K562 (cell line): ENCODE measurements around the gene RBM26. TPM values are rescaled to one million over a fixed set of nuclear protein-coding genes. Genes with fewer than 3 reads are reported as not detected.

Experiments used
- ATAC-seq: fragments of 200-7000 bp; cut with Tn5 transposase; 3 replicates; pipeline ENCODE4 v1.9.1; 2020; ENCODE audit warnings: moderate library complexity
- BruUV-seq: library from RNA; stranded (reverse); fragments of 400-500 nt; replicated peaks from 2 replicates; lab custom pipeline; 2021; lab: Mats Ljungman, UMichigan
- CTCF ChIA-PET: fragments of 300-600 bp; formaldehyde crosslinking; extraction: SDS; loops from one replicate; lab custom pipeline; 2021; ENCODE audit warnings: low intra/inter-chr PET ratio; lab: Yijun Ruan, JAX
- POLR2A ChIA-PET: fragments of 300-600, 350-650 bp; sonication (Branson Sonifier 250); formaldehyde crosslinking; extraction: SDS; loops from one replicate; lab custom pipeline; 2021; ENCODE audit warnings: antibody characterized with exemption, inconsistent platforms; lab: Yijun Ruan, JAX
- DNase-seq, 4 experiments: peaks; one replicate each; pipeline versions ENCODE4 v3.0.0 to v3.0.0-alpha.2; 2011 to 2018; ENCODE audit warnings: low spot score in 3 of 4, mixed read lengths in 3 of 4; ENCODE audit errors: extremely low read depth in 1 of 4
- FAIRE-seq: peaks from 2 replicates; lab custom pipeline; 2011; peaks lifted over from hg19 to GRCh38; lab: Jason Lieb, UNC
- H2AFZ ChIP-seq: 2 replicates; pipeline ENCODE4 v1.6.0; 2011; ENCODE audit warnings: low read depth, low read length, control low read depth, inconsistent platforms
- H3K27ac ChIP-seq: fragments of 200-600 bp; 3 replicates; pipeline ENCODE4 v1.8.0; 2011; ENCODE audit warnings: low read depth, mild to moderate bottlenecking, control low read depth, inconsistent platforms, low read length, moderate library complexity, mixed read lengths; ENCODE audit errors: extremely low read depth
- H3K27me3 ChIP-seq, 2 experiments: fragments of 300-600 bp in 1 of 2; 2 replicates in 1 of 2; 3 replicates in 1 of 2; pipeline versions ENCODE4 v1.6.0 to v1.8.0; 2011; ENCODE audit warnings: inconsistent platforms in 2 of 2, low read length in 2 of 2, mild to moderate bottlenecking in 1 of 2, mixed read lengths in 1 of 2, moderate library complexity in 1 of 2; ENCODE audit not compliant: control insufficient read depth in 2 of 2, insufficient read depth in 2 of 2
- H3K36me3 ChIP-seq: fragments of 300-600 bp; 3 replicates; pipeline ENCODE4 v1.8.0; 2011; ENCODE audit warnings: mild to moderate bottlenecking, low read length, inconsistent platforms; ENCODE audit not compliant: control insufficient read depth, insufficient read depth
- H3K4me1 ChIP-seq, 2 experiments: fragments of 200-600 bp in 1 of 2; replicated peaks in 1 of 2; 2 replicates in 1 of 2; 3 replicates in 1 of 2; pipeline versions ENCODE4 v1.5.1 to v1.8.0; 2011; ENCODE audit warnings: inconsistent platforms in 2 of 2, low read length in 2 of 2, mild to moderate bottlenecking in 1 of 2, mixed read lengths in 1 of 2, moderate library complexity in 1 of 2; ENCODE audit not compliant: control insufficient read depth in 2 of 2, insufficient read depth in 2 of 2
- H3K4me2 ChIP-seq: 2 replicates; pipeline ENCODE4 v1.6.1; 2011; ENCODE audit warnings: low read length, control low read depth, inconsistent platforms, mixed read lengths; ENCODE audit not compliant: insufficient read depth
- H3K4me3 ChIP-seq: fragments of 200-600 bp; sonication (generic), shearing (Covaris generic); 2 replicates; pipeline ENCODE4 v1.5.1; 2016; ENCODE audit warnings: control low read depth, inconsistent platforms
- H3K79me2 ChIP-seq: fragments of 200-600 bp; 3 replicates; pipeline ENCODE4 v1.8.0; 2011; ENCODE audit warnings: low read length, inconsistent platforms; ENCODE audit not compliant: control insufficient read depth, insufficient read depth
- H3K9ac ChIP-seq, 2 experiments: 2 replicates each; pipeline versions ENCODE4 v1.6.0 to v1.6.1; 2011; ENCODE audit warnings: low read depth in 2 of 2, low read length in 2 of 2, control low read depth in 1 of 2, inconsistent platforms in 1 of 2, mild to moderate bottlenecking in 1 of 2, mixed read lengths in 1 of 2; ENCODE audit not compliant: insufficient read depth in 1 of 2
- H3K9me1 ChIP-seq: one replicate; pipeline ENCODE4 v1.6.0; 2011; ENCODE audit warnings: inconsistent platforms, mild to moderate bottlenecking, low read length, moderate library complexity; ENCODE audit not compliant: control insufficient read depth, insufficient read depth
- H3K9me3 ChIP-seq: replicated peaks from 2 replicates; pipeline ENCODE4 v1.5.1; 2011; ENCODE audit warnings: low read depth, low read length, inconsistent platforms; ENCODE audit not compliant: control insufficient read depth, insufficient read depth
- H4K20me1 ChIP-seq: replicated peaks from 2 replicates; pipeline ENCODE4 v1.6.1; 2011; ENCODE audit warnings: low read length, inconsistent platforms, mixed read lengths; ENCODE audit not compliant: control insufficient read depth, insufficient read depth
- CC2D1A ChIP-seq: fragments of 450-650 bp; IDR thresholded peaks from 2 replicates; pipeline ENCODE4 v1.6.1; 2017; ENCODE audit warnings: mild to moderate bottlenecking
- RFX1 ChIP-seq: fragments of 450-650 bp; IDR thresholded peaks from 2 replicates; pipeline ENCODE4 v1.6.1; 2016; ENCODE audit warnings: mild to moderate bottlenecking, moderate library complexity
- SMARCE1 ChIP-seq: fragments of 450-650 bp; IDR thresholded peaks from 2 replicates; pipeline ENCODE4 v1.7.1; 2016; ENCODE audit warnings: mild to moderate bottlenecking
- ZNF239 ChIP-seq: fragments of 250-450 bp; sonication (Bioruptor Pico); IDR thresholded peaks from 2 replicates; pipeline ENCODE4 v1.4.0; 2020; ENCODE audit warnings: mild to moderate bottlenecking
- ZNF318 ChIP-seq, 2 experiments: fragments of 450-650 bp; IDR thresholded peaks; 2 replicates each; pipeline ENCODE4 v1.6.1; 2016; ENCODE audit warnings: mild to moderate bottlenecking in 2 of 2, borderline replicate concordance in 1 of 2, low read depth in 1 of 2, moderate library complexity in 1 of 2
- ZNF507 ChIP-seq: conservative IDR thresholded peaks from 2 replicates; pipeline ENCODE4 v1.6.1; 2017; ENCODE audit warnings: missing genetic modification characterization, missing compliant biosample characterization
- ZNF57 ChIP-seq: fragments of 450-650 bp; formaldehyde crosslinking; IDR thresholded peaks from 2 replicates; pipeline ENCODE4 v1.4.0; 2020; ENCODE audit warnings: mild to moderate bottlenecking, moderate library complexity
- WGBS: fragments of 100-300 bp; shearing (Covaris generic); methylation state at CpG from one replicate; pipeline ENCODE4 v1.1.6; 2016; ENCODE audit warnings: low coverage, mixed read lengths; ENCODE audit not compliant: insufficient coverage; ENCODE audit errors: missing lambda C conversion rate; 5-methylcytosine and 5-hydroxymethylcytosine counted together
- in situ Hi-C: fragments of 300-500 bp; cut with MboI; formaldehyde crosslinking; loops from 4 replicates; pipeline ENCODE4 v1.15.0; 2018; ENCODE audit warnings: inconsistent platforms, mixed read lengths
- intact Hi-C: fragments of 100-400 bp; cut with micrococcal nuclease; formaldehyde crosslinking; loops from 2 replicates; pipeline ENCODE4 v1.14.2; 2022
- polyA plus RNA-seq, 8 experiments: library from polyadenylated mRNA; depleted of rRNA in 4 of 8; stranded (reverse) in 5 of 8; unstranded in 3 of 8; fragments of >200 nt; fragmentation: Nextera tagmentation in 2 of 8; fragmentation: Illumina TruSeq in 1 of 8; extraction: Ambion mirVana in 2 of 8; extraction: Trizol in 1 of 8; gene quantifications; 2 replicates each; pipeline versions ENCODE4 v1.2.1 to v1.2.3, GENCODE V29; 2011 to 2014; ENCODE audit warnings: inconsistent platforms in 1 of 8, missing spikeins in 1 of 8
- total RNA-seq, 7 experiments: library from RNA; depleted of rRNA in 6 of 7; stranded (reverse); fragments of >200 nt in 6 of 7; fragmentation: Illumina TruSeq in 2 of 7; extraction: Trizol in 2 of 7; gene quantifications; 2 replicates each; pipeline versions ENCODE4 v1.2.1 to v1.2.3, GENCODE V29; 2011 to 2021; ENCODE audit warnings: low replicate concordance in 1 of 7

The RBM26 gene
- total and polyA plus RNA-seq, 9 of the 15 experiments (the other 6 are each of a cell fraction or from before 2014, with no cell fraction given) = 10.0 to 42.4 (median 26.4) TPM

- Histone ChIP-seq H3K27me3 (no peaks in the 10 kb centered on the region), H2AFZ (no peak overlapping the region), H3K9me3 (peaks cover 10% of the 10 kb centered on the region), H3K4me1 (peaks cover 0 to 22% of the 10 kb centered on the region in 2 experiments; a peak in 3 of 5 replicates), H3K79me2 (peaks cover 100% of the 10 kb centered on the region), H4K20me1 (peaks cover 7% of the 10 kb centered on the region; the same call in 1 of the 2 replicates), H3K9ac (no peak overlapping the region)
- peak; percentile 20; the same call in 2 of the 3 replicates for ATAC-seq
- intact Hi-C loops (no loop called here), in situ Hi-C loops (no loop called here)
- peak; percentile 59 for TF ChIP-seq RFX1
- no peak for TF ChIP-seq CC2D1A
- no peak for TF ChIP-seq ZNF57
- no peak for TF ChIP-seq ZNF507
- TF ChIP-seq ZNF239 = no peak
- TF ChIP-seq ZNF318 (IDR thresholded peaks at IDR 0.05; ENCODE audit: borderline replicate concordance in 1 of 2, low read depth in 1 of 2) = no peak
- no peak for TF ChIP-seq SMARCE1
- TF ChIP-seq, all 486 proteins: peak for 1
- ChIA-PET POLR2A (interaction anchor here (1.7 kb wide), 1 partner anchor 11 kb away, joined by 4 read pairs; no protein-coding TSS in a partner anchor), CTCF (no interaction called here)
- peaks cover 70% of the 10 kb centered on the region for H3K36me3 ChIP-seq
- no peak overlapping the region for H3K27ac ChIP-seq
- FAIRE-seq (peak; percentile 48), DNase-seq (peak in 1 of 4 experiments; percentile 36)
- no peaks in the 10 kb centered on the region for H3K9me1 ChIP-seq
- BruUV-seq = no TSS peak
- H3K4me3 ChIP-seq = no peak overlapping the region
- H3K4me2 ChIP-seq = no peak overlapping the region
- WGBS = 14% methylated on average over 1 of the region's 1 CpG
These were observed 7.1 kb downstream of the RBM26 start for GRCh38 chr13:79398915-79399314.
